GM21619 (cell line): ENCODE measurements around the gene AMBP.

ENCODE experiments used
- ATAC-seq: cut with Tn5 transposase; IDR thresholded peaks from one replicate; pipeline ENCODE4 v1.9.1; 2021; ENCODE audit not compliant: unreplicated experiment

Gene AMBP

GRCh38 chr9:114112778-114113584 is 34.9 kb upstream of the AMBP start:
- ATAC-seq: no peak

GRCh38 chr9:114112325-114112724 is 34.2 kb upstream of the AMBP start:
- ATAC-seq: no peak

- no peak for ATAC-seq
Measured at GRCh38 chr9:114110180-114110579, 32.1 kb upstream of the AMBP start.

DNA sequence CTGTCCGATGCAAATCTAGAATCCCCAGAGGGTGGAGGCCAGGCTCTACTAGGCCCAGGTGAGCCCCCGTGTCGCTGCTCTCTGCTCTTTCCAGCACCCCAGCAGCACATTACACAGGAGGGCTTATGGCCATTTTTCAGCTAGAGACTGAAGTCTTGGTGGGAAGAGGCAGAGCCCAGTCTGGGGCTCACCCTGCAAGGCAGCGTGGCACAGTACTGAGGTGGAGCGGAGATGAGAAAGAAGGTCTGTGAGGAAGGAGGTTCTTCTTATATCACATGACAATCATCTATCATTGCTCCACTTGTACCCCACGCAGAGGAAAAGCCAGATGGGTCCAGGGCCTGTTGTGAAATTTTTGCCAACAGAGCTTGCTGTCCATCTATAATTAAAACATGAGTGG is 31.0 kb upstream of the AMBP start:
- no peak for ATAC-seq

DNA sequence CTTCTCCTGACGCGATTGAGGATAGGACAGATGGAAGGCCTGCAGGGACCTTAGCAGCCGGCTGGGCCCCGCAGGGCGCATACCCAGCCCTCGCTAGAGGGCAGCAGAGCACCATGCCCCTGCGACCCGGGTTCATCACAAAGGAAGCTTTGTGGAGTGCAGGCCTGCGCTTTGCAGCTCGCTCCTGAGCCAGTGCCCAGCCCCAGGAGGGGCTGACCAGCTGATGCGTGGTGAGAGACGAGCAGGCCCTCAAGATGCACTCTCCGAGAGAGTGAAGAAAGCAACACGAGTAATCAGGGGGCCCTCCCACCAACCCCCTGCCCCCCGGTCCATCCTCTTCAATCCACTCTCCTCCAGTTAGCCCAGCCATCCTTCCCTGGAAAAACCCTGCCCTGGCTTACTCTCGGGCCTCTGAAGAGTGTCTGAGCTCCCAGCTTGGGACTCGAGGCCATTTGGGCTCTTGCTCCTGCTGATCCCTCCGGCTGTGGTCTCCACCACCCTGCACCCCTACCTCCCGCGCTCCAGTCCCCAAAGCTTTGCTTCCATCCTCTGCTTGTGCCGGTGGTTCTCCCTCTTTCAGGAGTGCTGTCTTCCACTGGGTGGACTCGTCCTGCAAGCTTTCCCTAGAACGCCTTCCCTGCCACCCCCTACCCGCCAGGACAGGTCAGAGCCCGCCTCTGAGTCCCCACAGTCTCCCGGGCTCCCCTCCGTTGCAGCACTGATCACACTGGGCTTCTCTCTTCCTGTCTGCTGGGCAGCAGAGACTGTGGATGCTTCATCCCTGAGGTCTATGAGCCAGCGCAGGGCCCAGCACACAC is 30.1 kb upstream of the AMBP start:
- peak; percentile 69 for ATAC-seq

DNA sequence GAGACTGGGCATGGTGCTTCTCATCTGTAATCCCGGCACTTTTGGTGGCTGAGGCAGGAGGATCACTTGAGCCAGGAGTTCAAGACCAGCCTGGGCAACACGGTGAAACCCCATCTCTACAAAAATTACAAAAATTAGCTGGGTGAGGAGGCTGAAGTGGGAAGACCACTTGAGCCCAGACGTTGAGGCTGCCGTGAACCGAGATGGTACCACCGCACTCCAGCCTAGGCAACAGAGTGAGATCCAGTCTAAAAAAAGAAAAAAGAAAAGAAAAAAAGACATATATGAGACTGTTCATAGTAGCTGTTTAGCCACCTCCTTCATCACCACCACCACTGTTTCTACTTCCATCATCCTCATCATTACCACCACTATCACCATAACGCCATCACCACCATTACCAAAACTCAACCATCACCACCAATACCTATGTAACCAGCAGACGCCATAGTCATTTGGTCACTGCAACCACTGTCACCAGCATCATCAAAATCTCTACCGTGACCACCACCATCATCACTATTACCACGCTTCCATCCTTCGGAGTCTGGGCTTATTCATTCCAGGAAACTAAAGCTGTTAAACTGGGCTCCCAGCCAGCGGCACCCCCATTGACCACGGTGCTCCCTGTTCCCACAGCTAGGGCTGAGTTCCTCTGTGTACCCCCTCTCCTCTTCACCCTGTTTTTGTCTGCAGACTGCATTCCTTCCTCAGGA is 29.3 kb upstream of the AMBP start:
- no peak for ATAC-seq

DNA sequence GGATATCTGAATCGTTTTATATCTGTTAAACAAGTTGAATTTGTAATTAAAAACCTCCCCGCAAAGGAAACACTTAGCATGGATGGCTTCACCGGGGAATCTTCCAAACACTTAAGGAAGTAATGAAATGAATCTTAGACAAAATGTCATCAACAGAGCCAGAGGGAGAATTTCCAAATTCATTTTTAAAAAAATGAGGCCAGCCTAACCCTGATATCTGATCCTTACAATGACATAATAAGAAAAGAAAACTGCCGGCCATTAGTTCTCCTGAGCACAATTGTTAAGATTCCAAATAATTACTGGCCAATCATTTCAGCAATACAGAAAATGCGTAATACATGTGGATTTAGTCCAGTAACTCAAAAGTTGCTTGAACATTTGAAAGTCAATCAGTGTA is 27.1 kb upstream of the AMBP start:
- ATAC-seq: no peak

DNA sequence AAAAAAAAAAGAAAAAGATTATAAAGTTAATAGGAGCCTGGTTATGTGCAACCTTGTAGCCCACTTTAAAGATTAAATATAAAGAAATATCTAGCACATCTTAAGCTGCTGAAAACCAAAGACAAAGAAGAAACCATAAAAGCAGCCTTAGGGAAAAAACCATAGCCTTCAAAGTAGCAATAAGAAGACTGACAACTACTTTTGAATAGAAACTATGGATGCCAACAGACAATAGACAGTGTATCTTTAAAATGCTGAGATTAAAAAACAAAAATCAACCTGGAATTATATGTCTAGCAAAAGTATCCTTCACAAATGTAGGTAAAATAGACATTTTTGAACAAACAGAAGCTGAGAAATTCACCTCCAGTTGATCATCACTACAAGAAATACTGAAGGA is 24.4 kb upstream of the AMBP start:
- ATAC-seq: no peak

DNA sequence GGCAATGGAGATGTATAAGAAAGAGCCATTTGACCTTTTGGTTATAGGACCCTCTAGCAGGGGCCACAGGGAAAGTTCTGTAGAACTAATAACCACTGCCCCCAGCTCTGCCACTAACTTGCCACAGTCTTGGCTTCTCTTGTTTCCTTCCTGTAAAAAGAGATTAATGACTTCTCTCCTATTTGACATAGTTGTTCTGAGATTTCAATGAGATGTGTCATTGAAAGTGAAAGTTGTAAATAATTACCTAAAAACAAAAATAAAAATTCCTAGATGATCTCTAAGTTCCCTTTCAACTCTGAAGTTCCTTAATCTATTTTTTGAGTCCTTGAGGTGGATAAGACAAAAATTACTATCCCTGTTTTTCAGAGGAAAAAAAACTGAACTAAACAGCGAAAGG is 22.4 kb upstream of the AMBP start:
- no peak for ATAC-seq

- ATAC-seq: no peak
Measured at GRCh38 chr9:114099669-114100270, 21.7 kb upstream of the AMBP start.

DNA sequence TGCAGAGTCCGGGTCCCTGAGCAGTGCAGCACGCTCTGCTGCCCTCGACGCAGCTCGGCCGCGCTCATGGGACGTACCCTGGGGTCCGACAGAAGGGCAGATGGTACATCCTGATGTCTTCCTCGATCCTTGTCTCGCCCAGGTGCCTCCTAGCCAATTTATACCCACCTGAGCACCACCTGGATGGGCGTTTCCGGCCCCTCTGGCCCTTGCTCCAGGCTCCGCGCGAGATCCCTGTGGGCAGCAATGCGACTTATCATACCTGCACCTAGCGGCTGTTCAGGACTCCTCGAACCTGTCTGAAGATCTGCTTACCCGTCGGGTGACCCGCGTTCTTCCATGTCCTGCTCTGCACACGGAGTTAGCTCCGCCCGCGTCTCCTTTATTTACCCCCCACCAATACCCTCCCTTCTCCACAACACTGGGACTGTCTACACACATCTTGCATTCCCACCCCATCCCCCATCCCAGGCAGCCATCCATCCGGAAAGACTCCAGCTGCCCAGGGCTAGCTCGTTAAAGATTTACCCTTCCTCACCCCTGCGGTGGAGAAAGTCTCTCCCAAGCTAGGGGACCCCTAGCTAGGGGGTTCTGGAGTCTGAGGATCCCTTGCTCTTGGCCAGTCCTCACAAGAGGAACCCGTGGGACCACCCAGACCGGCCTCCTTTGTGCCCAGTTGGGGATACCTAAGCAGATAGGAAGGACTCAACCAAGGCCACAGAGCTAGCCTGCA is 21.0 kb upstream of the AMBP start, which contains the start of gene KIF12:
Gene KIF12, minus strand, starts transcription at position 357 of the 733 bp plus-strand sequence. Its CDS starts 16 bp downstream, at position 341.
- no peak for ATAC-seq

- ATAC-seq: no peak
Measured at GRCh38 chr9:114098021-114098935, 20.2 kb upstream of the AMBP start.

- ATAC-seq: no peak
Measured at GRCh38 chr9:114097613-114098020, 19.5 kb upstream of the AMBP start.

GRCh38 chr9:114096866-114097612 is 18.9 kb upstream of the AMBP start:
- ATAC-seq: no peak

GRCh38 chr9:114096041-114096511 is 18.0 kb upstream of the AMBP start:
- no peak for ATAC-seq

DNA sequence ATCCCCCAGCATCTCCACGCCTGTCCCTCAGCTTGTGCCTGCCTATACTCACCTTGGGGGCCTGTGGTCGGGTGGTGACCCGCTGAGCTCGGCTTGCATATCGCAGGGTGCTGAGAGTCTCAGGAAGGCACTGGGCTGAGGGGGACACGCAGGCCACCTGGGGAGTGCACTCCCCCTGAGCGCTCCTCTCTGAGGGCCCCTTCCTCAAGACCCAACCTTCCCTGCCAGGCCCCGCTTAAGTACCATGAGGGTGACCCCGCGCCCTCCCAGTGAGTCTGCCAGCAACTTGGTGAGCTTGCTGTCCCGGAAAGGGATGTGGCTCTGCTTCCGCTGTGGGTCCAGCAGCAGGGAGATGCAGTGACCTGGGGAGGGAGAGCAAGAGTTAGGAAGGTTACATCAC is 16.9 kb upstream of the AMBP start:
- ATAC-seq: no peak

- ATAC-seq: no peak
Measured at GRCh38 chr9:114093761-114094505, 15.8 kb upstream of the AMBP start.

- ATAC-seq: no peak
Measured at GRCh38 chr9:114093031-114093471, 15.0 kb upstream of the AMBP start.
